HL-60 (cell line): ENCODE measurements around the gene SEC23B.

ENCODE experiments used
- DNase-seq, 2 experiments: peaks; one replicate each; pipeline ENCODE4 v3.0.0-alpha.2; 2010 to 2020; ENCODE audit warnings: low read depth in 1 of 2, low spot score in 1 of 2
- H3K27ac ChIP-seq: fragments of 250-450 bp; sonication (Bioruptor Pico); replicated peaks from 2 replicates; pipeline ENCODE4 v1.5.1; 2020; ENCODE audit warnings: mild to moderate bottlenecking, moderate library complexity
- H3K27me3 ChIP-seq: fragments of 250-450 bp; sonication (Bioruptor Pico); 2 replicates; pipeline ENCODE4 v1.5.1; 2021; ENCODE audit warnings: mild to moderate bottlenecking, moderate library complexity; ENCODE audit not compliant: insufficient read depth, poor library complexity, severe bottlenecking
- H3K4me3 ChIP-seq: replicated peaks from 2 replicates; pipeline ENCODE4 v1.5.1; 2011; ENCODE audit warnings: mild to moderate bottlenecking, control low read depth, low read length; ENCODE audit not compliant: insufficient read depth
- GABPA ChIP-seq: IDR thresholded peaks from 2 replicates; pipeline ENCODE4 v1.6.1; 2012; ENCODE audit warnings: low read depth
- POLR2AphosphoS5 ChIP-seq: IDR thresholded peaks from 2 replicates; pipeline ENCODE4 v1.6.1; 2012; ENCODE audit warnings: low read depth
- REST ChIP-seq: IDR thresholded peaks from 2 replicates; pipeline ENCODE4 v1.6.1; 2012; ENCODE audit warnings: low read depth; ENCODE audit not compliant: insufficient replicate concordance
- SPI1 ChIP-seq: IDR thresholded peaks from 2 replicates; pipeline ENCODE4 v1.6.1; 2012; ENCODE audit warnings: low read depth, mild to moderate bottlenecking, borderline replicate concordance
- TF ChIP-seq, protein P1 (sequence below): IDR thresholded peaks from one replicate; pipeline ENCODE4 v1.5.1; 2011; ENCODE audit warnings: low read length, control low read depth, inconsistent platforms; ENCODE audit not compliant: insufficient read depth

SEC23B gene

GRCh38 chr20:18477218-18477617, 30.5 kb upstream of the SEC23B start:
- DNase-seq: no peak
- Histone ChIP-seq H3K27ac (no peak overlapping the region), H3K4me3 (no peak overlapping the region), H3K27me3 (no peaks in the 10 kb centered on the region)
- TF ChIP-seq, protein P1, sequence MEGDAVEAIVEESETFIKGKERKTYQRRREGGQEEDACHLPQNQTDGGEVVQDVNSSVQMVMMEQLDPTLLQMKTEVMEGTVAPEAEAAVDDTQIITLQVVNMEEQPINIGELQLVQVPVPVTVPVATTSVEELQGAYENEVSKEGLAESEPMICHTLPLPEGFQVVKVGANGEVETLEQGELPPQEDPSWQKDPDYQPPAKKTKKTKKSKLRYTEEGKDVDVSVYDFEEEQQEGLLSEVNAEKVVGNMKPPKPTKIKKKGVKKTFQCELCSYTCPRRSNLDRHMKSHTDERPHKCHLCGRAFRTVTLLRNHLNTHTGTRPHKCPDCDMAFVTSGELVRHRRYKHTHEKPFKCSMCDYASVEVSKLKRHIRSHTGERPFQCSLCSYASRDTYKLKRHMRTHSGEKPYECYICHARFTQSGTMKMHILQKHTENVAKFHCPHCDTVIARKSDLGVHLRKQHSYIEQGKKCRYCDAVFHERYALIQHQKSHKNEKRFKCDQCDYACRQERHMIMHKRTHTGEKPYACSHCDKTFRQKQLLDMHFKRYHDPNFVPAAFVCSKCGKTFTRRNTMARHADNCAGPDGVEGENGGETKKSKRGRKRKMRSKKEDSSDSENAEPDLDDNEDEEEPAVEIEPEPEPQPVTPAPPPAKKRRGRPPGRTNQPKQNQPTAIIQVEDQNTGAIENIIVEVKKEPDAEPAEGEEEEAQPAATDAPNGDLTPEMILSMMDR: no peak
- TF ChIP-seq GABPA (no peak), POLR2AphosphoS5 (no peak), REST (no peak), SPI1 (no peak)

DNA sequence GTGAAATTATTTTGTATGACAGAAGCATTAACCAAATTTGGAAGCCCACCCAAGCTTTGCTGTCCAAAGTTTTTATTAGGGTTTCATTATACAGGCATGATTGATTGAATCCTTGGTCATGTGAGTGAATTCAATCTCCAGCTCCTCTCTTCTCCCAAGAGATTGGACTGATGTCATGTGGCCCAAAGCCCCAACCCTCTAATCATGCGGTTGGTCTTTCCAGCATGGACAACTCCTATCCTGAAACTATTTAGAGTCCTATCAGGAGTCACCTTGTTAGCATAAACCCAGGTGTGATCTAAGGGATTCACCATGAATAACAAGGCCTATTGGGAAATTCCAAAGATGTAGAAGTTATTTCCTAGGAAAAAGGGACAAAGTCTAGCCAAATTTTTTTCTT, 29.9 kb upstream of the SEC23B start:
- TF ChIP-seq REST (no peak), GABPA (no peak), POLR2AphosphoS5 (no peak), SPI1 (no peak)
- TF ChIP-seq, protein P1: no peak
- Histone ChIP-seq H3K27ac (no peak overlapping the region), H3K27me3 (no peaks in the 10 kb centered on the region), H3K4me3 (no peak overlapping the region)
- DNase-seq: no peak

DNA sequence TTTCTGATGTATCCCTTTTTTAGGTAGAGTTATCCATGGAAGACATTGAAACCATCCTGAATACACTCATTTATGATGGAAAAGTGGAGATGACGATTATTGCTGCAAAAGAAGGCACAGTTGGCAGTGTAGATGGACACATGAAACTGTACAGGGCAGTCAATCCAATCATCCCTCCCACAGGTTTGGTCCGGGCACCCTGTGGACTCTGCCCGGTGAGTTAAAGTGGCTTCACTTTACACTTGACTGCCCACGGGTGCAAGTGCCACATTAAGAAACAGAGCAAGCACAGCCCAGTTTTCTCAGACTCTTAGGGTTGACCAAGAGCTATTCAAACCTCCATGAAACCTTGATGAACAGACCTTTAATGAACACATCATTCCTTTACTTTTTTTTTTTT, 26.1 kb upstream of the SEC23B start:
- H3K27ac ChIP-seq: no peak overlapping the region
- H3K27me3 ChIP-seq: no peaks in the 10 kb centered on the region
- no peak overlapping the region for H3K4me3 ChIP-seq
- DNase-seq: no peak
- TF ChIP-seq GABPA (no peak), POLR2AphosphoS5 (no peak), SPI1 (no peak), REST (no peak)
- TF ChIP-seq, protein P1: no peak
